Measurements from ENCODE around the gene CPSF4L.

The CPSF4L gene

DNA sequence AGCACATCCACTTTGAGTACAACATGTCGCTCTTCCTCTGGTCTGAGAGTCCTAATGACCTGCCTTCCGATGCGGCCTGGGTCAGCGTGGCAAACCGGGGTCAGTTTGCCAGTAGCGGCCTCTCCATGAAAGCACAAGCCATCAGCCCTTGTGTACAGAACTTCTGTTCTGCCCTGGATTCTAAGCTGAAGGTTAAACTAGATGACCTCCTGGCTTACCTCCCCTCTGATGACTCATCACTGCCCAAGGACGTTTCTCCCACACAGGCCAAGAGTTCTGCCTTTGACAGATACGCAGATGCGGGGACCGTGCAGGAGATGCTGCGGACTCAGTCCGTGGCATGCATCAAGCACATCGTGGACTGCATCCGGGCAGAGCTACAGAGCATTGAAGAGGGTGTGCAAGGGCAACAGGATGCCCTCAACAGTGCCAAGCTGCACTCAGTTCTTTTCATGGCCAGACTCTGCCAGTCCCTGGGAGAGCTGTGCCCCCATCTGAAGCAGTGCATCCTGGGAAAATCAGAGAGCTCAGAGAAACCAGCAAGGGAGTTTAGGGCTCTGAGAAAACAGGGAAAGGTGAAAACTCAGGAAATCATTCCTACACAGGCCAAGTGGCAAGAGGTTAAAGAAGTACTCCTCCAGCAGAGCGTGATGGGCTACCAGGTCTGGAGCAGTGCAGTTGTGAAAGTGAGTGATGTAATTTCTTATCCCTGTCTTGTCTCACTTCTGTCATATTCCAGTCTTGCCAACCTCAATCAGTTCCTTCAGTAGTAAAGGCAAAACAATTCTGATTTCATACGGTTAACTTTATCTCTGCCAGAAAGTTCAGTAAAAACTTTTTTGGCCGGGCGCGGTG lies 60.2 kb downstream of the CPSF4L start:
- no peak for DNase-seq (ENCODE audit: low spot score)

DNA sequence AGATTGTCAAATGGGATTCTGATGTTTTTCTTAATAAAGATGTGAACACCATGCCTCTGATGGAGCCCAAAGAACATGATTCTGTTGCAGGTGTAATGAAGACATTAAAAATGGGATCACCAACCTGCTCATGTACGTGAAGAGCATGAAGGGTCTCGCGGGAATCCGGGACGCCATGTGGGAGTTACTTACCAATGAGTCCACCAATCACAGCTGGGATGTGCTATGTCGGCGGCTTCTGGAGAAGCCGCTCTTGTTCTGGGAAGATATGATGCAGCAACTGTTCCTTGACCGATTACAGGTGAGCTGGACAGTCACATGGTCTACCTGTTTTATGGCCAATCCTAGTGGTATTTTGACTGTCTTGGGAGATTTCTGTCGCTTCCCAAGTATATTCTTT lies 61.2 kb downstream of the CPSF4L start:
- no peak for DNase-seq (ENCODE audit: low spot score)

DNA sequence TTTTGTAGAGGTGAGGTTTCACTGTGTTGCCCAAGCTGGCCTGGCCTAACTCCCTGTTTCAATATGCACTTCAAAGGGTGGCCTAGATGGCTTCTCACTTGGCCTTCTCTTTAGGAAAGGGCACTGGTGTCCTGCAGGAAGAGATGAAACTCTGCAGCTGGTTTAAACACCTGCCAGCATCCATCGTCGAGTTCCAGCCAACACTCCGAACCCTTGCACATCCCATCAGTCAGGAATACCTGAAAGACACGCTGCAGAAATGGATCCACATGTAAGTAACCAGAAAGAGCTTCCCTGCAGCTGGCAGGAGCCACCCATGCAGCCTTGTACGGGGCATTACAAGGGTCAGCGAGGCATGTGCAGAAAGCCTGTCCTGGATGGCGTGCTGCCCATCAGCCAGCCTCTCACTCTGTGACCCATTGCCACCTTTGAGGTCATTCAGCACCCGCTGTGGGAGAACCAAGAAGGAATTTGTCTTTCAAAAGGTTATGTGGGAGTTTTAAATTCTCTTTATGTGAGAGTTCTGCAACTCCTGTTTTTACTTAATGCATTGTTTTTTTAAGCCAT lies 61.8 kb downstream of the CPSF4L start:
- no peak for DNase-seq (ENCODE audit: low spot score)

DNA sequence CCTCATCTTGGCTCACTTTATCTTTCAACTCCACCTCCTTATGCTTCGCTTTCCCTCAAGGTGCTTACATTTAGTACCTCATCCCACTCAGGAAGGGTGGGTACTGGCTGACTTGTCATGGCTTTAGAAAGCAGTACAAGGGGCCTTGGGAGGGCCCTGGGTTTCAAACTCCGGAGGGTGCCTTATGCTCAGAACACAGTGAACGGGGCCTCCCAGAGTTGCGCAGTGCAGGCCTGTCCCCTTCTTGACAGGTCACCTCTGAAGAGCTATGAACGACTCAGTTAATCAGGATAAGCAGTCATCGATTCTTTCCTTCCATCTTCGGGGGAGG lies 62.8 kb downstream of the CPSF4L start:
- DNase-seq (ENCODE audit: low spot score), result no peak
